Body of pancreas (tissue), 4 donors: ENCODE measurements around the gene ANKRD44. TPM values are rescaled to one million over a fixed set of nuclear protein-coding genes. Genes with fewer than 3 reads are reported as not detected.

ENCODE experiments used
- ATAC-seq: fragments of 150-250 bp; one replicate; pipeline ENCODE4 v1.9.1; 2016
- DNase-seq, 4 donors: peaks; one replicate each; pipeline ENCODE4 v3.0.0-alpha.2; 2019
- H3K27ac ChIP-seq, 4 donors: fragments of 200-600 bp; sonication (generic); 1 replicate in 3 of 4; 2 replicates in 1 of 4; pipeline versions ENCODE4 v1.5.1 to v1.6.1; 2016 to 2019; ENCODE audit warnings: mild to moderate bottlenecking in 1 of 4, mixed read lengths in 1 of 4, moderate library complexity in 1 of 4
- H3K27me3 ChIP-seq, 2 donors: fragments of 200-600 bp; sonication (generic); one replicate each; pipeline ENCODE4 v1.6.0; 2016; ENCODE audit warnings: mild to moderate bottlenecking in 1 of 2
- H3K36me3 ChIP-seq, 2 donors: fragments of 200-600 bp; sonication (generic); replicated peaks in 1 of 2; 2 replicates each; pipeline ENCODE4 v1.5.1; 2016; ENCODE audit warnings: low read depth in 2 of 2; ENCODE audit not compliant: insufficient read depth in 1 of 2
- H3K4me1 ChIP-seq: fragments of 200-600 bp; sonication (generic); one replicate; pipeline ENCODE4 v1.6.0; 2016
- H3K4me3 ChIP-seq, 2 donors: fragments of 200-600 bp; sonication (generic); 1 replicate in 1 of 2; 2 replicates in 1 of 2; pipeline ENCODE4 v1.5.1; 2016 to 2019
- H3K9me3 ChIP-seq, 3 donors: fragments of 200-600 bp; sonication (generic); 1 replicate in 2 of 3; 2 replicates in 1 of 3; pipeline ENCODE4 v1.5.1; 2016
- CTCF ChIP-seq, 7 experiments: fragments of 450-650 bp in 4 of 7; fragments of 200-600 bp in 3 of 7; sonication (generic) in 3 of 7; IDR thresholded peaks; one replicate each; pipeline ENCODE4 v1.5.1; 2016 to 2019; ENCODE audit warnings: antibody characterized with exemption in 7 of 7
- POLR2A ChIP-seq, 3 donors: fragments of 450-650 bp; IDR thresholded peaks; one replicate each; pipeline ENCODE4 v1.6.1; 2016; ENCODE audit warnings: antibody characterized with exemption in 3 of 3, mild to moderate bottlenecking in 2 of 3
- WGBS, 2 donors: methylation state at CpG; one replicate each; pipeline ENCODE4 v1.1.5; 2017; 5-methylcytosine and 5-hydroxymethylcytosine counted together
- intact Hi-C: fragments of 100-400 bp; cut with DNase I; formaldehyde crosslinking; loops from one replicate; pipeline ENCODE4 v1.15.1; 2023
- total RNA-seq, 2 donors: library from RNA; depleted of rRNA; stranded (reverse); fragments of >200 nt; gene quantifications; one replicate each; pipeline ENCODE4 v1.1.0, GENCODE V29; 2016

ANKRD44 gene
- total RNA-seq, 2 donors from 2014 or later, result 12.2 TPM

DNA sequence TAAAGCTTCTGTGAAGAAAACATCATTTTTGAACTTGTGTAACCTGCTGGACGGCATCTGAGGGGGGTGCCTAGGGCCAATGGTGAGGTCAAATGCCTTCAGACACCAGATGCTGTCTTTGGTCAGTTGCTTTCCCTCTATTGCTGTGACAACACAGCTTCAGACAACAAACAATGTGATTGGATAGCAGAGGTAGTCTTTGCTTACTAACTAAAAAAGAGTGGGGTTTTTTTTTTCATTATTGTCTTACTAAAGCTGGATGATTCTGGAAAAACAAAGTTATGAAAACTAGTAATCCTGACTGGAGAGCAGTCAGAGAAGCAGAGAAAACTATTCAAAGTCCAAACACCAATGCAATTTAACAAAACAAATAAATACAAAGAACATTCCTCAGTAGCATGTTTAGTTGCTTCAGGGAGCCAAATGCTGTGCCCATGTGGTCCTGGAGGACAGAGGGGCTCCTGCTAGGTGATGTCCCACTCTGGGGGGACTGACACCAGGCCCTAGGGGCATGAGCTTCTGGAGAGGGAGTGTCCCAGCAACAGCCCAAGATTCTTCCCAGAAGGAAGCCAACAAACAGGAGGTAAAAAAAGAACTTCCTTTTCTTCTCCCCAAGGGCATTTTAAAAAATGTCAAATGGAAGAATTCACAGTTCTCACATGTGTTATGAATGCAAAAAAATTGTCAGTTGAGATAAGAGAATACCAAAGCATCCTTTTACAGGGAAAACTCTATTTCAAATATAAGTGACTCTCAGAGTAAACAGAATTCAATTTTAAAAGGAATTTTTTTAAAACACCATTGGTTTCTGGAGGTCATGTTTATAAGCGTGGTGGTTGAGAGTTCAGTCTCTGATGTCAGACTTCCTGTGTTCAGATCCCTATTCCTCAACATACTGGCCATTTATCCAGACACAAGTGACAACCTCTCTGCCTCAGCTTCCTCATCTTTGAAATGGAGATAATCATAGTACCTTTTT is 203.0 kb downstream of the ANKRD44 start:
- Histone ChIP-seq H3K27me3 (no peaks in the 10 kb centered on the region), H3K4me3 (no peak overlapping the region), H3K9me3 (no peaks in the 10 kb centered on the region), H3K36me3 (no peaks in the 10 kb centered on the region), H3K4me1 (peaks cover 11% of the 10 kb centered on the region), H3K27ac (peak overlapping the region in 3 of 4 donors; percentile 5 to 67 (median 62))
- DNase-seq (peak in 3 of 4 donors; percentile 19 to 40 (median 19)), ATAC-seq (peak; percentile 76)
- intact Hi-C loops, result no loop called here
- TF ChIP-seq POLR2A (IDR thresholded peaks at IDR 0.05), result no peak
- no peak for TF ChIP-seq CTCF (IDR thresholded peaks at IDR 0.05)
- WGBS, 2 donors, result 64 to 78% methylated on average over 2 of the region's 2 CpGs

DNA sequence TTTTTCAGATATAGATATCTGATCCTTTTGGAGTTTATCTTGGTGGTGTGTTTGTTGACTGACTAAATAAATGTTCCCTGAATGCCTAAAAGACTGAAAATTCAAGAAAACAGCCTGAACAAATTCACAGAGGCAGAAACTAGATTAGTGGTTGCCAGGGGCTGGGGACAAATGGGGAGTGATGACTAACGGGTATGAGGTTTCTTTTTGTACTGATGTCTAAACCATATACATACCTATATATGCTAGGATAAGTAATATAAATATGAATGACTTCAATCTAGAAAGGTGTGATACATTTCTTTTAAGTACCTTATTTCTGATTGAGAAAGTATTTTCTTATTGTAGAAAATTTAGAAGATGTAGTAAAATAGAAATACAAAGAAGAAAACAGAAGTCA is 207.2 kb downstream of the ANKRD44 start:
- Histone ChIP-seq H3K27me3 (no peaks in the 10 kb centered on the region), H3K4me1 (peaks cover 11% of the 10 kb centered on the region), H3K9me3 (no peaks in the 10 kb centered on the region), H3K36me3 (no peaks in the 10 kb centered on the region), H3K4me3 (no peak overlapping the region), H3K27ac (no peak overlapping the region)
- intact Hi-C loops, result no loop called here
- DNase-seq, result no peak
- no peak for ATAC-seq
- WGBS, 2 donors, result 82 to 97% methylated on average over 1 of the region's 1 CpG
- TF ChIP-seq POLR2A (IDR thresholded peaks at IDR 0.05), result no peak
- no peak for TF ChIP-seq CTCF (IDR thresholded peaks at IDR 0.05)

GRCh38 chr2:197102231-197102630 is 208.3 kb downstream of the ANKRD44 start:
- DNase-seq (no peak), ATAC-seq (no peak)
- WGBS, 2 donors, result 85 to 88% methylated on average over 1 of the region's 1 CpG
- no peak for TF ChIP-seq POLR2A (IDR thresholded peaks at IDR 0.05)
- TF ChIP-seq CTCF (IDR thresholded peaks at IDR 0.05), result no peak
- Histone ChIP-seq H3K36me3 (no peaks in the 10 kb centered on the region), H3K27ac (no peak overlapping the region), H3K9me3 (no peaks in the 10 kb centered on the region), H3K4me3 (no peak overlapping the region), H3K4me1 (peaks cover 5% of the 10 kb centered on the region), H3K27me3 (no peaks in the 10 kb centered on the region)
- intact Hi-C loops, result no loop called here

DNA sequence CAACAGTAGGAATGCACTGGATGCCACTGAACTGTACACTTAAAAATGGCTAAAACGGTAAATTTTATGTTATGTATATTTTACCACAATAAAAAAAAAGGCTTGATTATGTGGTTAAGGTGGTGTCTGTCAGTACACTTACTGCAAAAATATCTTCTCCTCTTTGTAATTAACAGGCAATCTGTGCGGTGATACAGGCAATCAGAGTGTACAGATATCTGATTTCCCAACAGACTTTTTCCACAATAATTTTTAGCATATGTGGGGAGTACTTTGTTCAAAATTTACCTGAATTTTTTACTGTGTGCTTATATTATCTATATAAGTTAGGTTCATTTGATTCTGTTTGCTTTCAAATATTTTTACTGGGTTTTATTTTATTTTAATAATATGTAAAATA is 209.1 kb downstream of the ANKRD44 start:
- H3K9me3 ChIP-seq, result no peaks in the 10 kb centered on the region
- 91 to 96% methylated on average over 2 of the region's 2 CpGs for whole genome bisulfite sequencing, 2 donors

More for the DNA sequence above, 209.1 kb downstream of the ANKRD44 start:
- no peak overlapping the region for H3K4me3 ChIP-seq
- no peaks in the 10 kb centered on the region for H3K4me1 ChIP-seq
- H3K27me3 ChIP-seq, result no peaks in the 10 kb centered on the region
- no peaks in the 10 kb centered on the region for H3K36me3 ChIP-seq
- ATAC-seq (no peak), DNase-seq (no peak)
- TF ChIP-seq CTCF (IDR thresholded peaks at IDR 0.05) (no peak), POLR2A (IDR thresholded peaks at IDR 0.05) (no peak)
- intact Hi-C loops, result no loop called here
- H3K27ac ChIP-seq, result no peak overlapping the region
